Urinary bladder (tissue), 4 donors: ENCODE measurements around the gene TSPAN14. TPM values are rescaled to one million over a fixed set of nuclear protein-coding genes. Genes with fewer than 3 reads are reported as not detected.

ENCODE experiments used
- DNase-seq: peaks from one replicate; pipeline ENCODE4 v3.0.0-alpha.2; 2015; ENCODE audit errors: extremely low spot score
- H3K27ac ChIP-seq: one replicate; pipeline ENCODE4 v1.5.1; 2013; ENCODE audit warnings: low read depth, mild to moderate bottlenecking, moderate library complexity
- H3K36me3 ChIP-seq: one replicate; pipeline ENCODE4 v1.6.1; 2013; ENCODE audit warnings: mild to moderate bottlenecking, moderate library complexity; ENCODE audit not compliant: insufficient read depth
- H3K4me1 ChIP-seq: one replicate; pipeline ENCODE4 v1.6.1; 2013; ENCODE audit warnings: mild to moderate bottlenecking, moderate library complexity; ENCODE audit not compliant: insufficient read depth
- H3K4me3 ChIP-seq: one replicate; pipeline ENCODE4 v1.5.1; 2013; ENCODE audit warnings: low read depth, low read length
- WGBS: extraction: QIAGEN DNeasy Blood & Tissue Kit; methylation state at CpG from one replicate; pipeline ENCODE4 v1.1.7; 2013; 5-methylcytosine and 5-hydroxymethylcytosine counted together
- polyA plus RNA-seq: library from polyadenylated mRNA; stranded (reverse); fragments of 200-250 nt; gene quantifications from one replicate; pipeline ENCODE4 v1.2.3, GENCODE V29; 2013
- total RNA-seq: library from RNA; depleted of rRNA; stranded (reverse); fragments of >200 nt; gene quantifications from one replicate; pipeline ENCODE4 v1.2.3, GENCODE V29; 2014
- donor health status: healthy with polysubstance abuse.
- donor health status: healthy.

The TSPAN14 gene
- total and polyA plus RNA-seq, 2 donors = 26.4 to 65.1 TPM

DNA sequence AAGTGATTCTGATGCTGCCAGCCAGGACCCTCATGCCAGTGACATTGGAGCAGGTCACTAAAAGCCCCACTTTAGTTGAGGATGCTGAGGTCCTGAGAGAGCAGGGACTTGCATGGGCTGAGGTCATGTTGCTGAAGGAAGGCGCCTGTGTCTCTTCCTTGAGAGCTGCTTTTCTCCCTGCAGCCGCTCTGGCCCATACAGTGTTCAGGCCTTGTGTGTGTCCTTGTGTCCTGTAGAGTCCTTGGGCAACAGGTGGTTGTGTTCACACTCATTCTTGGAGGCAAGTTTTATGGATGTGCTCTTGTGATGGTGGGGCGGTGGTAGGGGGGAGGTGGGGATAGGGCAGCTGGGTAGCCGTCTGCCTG is 33.3 kb downstream of the TSPAN14 start:
- Histone ChIP-seq H3K4me1 (no peaks in the 10 kb centered on the region), H3K36me3 (peaks cover 3% of the 10 kb centered on the region), H3K4me3 (no peak overlapping the region), H3K27ac (no peak overlapping the region)
- WGBS = 94% methylated on average over 4 of the region's 4 CpGs
- no peak for DNase-seq

DNA sequence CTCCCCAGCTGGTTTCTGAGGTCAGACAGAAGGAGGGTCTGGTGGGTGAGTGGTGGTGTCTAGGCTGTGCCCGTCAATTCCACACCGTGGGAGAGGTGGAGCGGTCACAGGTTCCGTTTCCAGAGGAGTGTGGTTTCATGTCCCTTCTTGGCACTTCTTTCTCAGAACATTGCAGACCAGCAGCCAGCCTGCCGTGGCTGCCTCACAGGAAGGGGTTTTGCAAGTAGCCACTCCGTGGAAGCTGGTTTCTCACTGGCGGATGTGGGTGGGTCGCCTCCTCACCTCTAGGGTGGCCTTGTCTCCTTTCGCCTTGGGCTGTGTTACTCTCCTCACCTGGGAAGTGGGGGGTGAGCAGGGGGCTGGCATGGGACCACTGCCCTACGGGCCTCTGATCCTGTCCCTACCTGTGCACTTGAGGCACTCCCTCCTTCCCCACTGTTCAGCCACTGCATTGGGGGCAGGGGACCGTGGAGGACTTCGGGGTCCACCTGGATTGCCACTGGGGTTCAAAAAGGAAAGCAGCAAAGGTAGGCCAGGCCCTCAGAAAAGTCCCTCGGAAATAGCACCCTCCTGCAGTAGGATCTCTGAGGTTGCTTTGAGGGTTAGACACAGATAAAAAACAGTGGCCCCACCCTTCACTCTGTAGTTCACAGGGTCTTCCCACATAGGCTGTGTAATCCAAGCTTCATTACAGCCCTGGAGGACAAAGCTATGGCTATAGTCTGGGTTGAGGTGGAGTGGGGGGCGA is 33.9 kb downstream of the TSPAN14 start:
- Histone ChIP-seq H3K4me1 (no peaks in the 10 kb centered on the region), H3K4me3 (no peak overlapping the region), H3K27ac (no peak overlapping the region), H3K36me3 (peaks cover 3% of the 10 kb centered on the region)
- 82% methylated on average over 14 of the region's 14 CpGs for WGBS
- no peak for DNase-seq

DNA sequence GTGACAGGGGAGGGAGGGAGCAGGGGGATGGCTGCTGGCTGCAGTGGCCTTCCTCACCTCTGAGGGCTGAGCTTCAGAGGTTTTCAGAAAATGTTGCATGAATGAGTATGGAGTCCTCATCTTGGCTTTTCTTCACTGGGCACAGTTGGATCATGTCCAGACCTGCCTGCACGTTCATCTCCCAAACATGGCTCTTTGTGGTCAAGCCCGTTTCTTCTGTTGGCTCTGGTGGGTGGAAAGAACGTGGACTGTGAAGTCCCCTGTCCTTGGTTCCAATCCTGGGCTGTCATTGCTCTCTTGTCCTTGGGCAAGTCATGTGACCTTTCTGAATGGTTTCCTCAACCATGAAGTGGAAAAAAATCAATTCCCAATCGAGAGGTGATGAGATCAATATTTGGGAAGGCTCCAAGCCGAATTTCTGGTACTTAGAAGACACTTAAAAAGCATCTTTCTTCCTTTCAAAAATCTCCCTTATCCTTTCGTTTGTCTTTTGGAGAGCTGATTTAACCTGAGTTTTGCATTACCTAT is 34.5 kb downstream of the TSPAN14 start:
- no peak for DNase-seq
- H3K4me1 ChIP-seq = no peaks in the 10 kb centered on the region

DNA sequence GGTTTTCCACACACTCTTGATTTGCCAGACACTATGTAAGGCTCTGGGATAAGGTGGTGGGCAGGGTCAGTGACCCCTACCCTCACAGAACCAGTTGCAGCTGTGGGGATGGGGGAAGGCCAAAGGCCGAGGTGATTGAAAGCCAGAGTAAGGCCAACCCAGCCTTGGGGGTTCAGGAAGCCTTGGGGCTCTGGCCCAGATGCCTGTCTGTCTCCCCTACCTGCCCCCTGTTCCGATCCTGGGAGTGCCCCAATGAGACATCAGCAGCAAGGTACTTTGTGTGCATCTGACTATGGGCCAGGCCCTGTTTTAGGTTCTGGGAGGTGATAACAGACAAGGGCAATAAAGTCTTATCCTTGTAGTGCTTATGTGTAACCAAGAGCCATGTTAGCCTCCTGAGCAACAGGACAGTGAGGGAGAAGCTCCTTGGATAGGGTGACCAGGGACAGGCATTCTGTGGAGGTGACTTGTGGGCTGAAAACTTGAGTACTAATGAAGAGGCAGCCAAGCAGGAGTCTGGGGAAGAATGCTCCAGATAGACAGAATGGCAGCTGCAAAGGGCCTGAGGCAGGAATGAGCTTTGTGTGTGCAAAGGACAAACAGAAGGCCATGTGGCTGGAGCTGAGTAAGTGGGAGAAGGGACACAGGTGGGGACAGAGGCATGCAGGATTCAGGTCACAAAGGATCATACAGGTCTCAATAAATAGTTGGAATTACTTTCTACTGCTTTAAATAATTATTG is 35.4 kb downstream of the TSPAN14 start:
- Histone ChIP-seq H3K4me3 (no peak overlapping the region), H3K4me1 (no peaks in the 10 kb centered on the region), H3K27ac (no peak overlapping the region), H3K36me3 (peaks cover 3% of the 10 kb centered on the region)
- no peak for DNase-seq
- WGBS = 100% methylated on average over 2 of the region's 2 CpGs

More for the DNA sequence above, 34.5 kb downstream of the TSPAN14 start:
- no peak overlapping the region for H3K27ac ChIP-seq
- H3K36me3 ChIP-seq = peaks cover 3% of the 10 kb centered on the region
- H3K4me3 ChIP-seq = no peak overlapping the region
- 82% methylated on average over 6 of the region's 6 CpGs for WGBS

DNA sequence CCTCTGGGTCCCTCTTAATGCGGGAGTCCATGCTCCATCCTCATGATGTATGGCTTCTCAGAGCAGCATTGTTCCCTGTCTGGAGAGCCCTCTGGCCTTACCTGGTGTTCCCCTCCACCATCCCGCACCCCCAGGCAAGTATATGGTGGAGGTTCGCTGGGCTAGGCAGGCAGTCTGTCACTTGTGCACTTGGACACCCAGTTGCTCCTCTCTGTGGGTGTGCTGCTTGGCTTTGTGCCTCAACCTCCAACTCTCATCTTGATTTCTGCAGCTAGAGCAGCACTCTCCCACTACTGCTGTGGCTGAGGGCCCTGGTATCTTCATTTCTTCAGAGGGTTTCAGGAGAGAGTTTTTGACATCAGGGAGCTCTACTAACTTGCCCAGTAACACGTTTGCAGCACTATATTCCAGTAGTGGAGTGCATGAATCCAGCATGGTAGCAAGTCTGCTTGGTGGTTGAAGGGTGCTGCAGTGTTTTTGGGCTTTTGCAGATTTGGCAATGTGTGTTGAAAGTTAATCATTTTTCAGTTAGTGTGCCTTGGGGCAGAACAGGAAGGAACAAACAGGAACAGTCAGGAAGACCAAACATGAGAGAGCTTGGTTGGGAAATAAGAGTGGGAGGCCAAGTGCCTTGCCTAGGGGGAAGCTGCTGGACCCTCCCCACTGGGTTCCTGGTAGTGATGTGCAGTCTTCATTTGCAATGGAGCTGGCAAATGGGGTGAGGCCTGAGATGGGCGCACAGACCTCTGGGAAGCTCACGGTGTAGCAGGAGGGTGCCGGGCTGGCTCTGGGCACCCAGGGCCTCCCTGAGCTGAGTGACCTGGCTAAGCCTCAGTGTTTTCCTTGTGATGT is 37.4 kb downstream of the TSPAN14 start:
- Histone ChIP-seq H3K4me3 (no peak overlapping the region), H3K27ac (no peak overlapping the region), H3K4me1 (no peaks in the 10 kb centered on the region), H3K36me3 (peaks cover 3% of the 10 kb centered on the region)
- no peak for DNase-seq
- WGBS = 90% methylated on average over 7 of the region's 7 CpGs

DNA sequence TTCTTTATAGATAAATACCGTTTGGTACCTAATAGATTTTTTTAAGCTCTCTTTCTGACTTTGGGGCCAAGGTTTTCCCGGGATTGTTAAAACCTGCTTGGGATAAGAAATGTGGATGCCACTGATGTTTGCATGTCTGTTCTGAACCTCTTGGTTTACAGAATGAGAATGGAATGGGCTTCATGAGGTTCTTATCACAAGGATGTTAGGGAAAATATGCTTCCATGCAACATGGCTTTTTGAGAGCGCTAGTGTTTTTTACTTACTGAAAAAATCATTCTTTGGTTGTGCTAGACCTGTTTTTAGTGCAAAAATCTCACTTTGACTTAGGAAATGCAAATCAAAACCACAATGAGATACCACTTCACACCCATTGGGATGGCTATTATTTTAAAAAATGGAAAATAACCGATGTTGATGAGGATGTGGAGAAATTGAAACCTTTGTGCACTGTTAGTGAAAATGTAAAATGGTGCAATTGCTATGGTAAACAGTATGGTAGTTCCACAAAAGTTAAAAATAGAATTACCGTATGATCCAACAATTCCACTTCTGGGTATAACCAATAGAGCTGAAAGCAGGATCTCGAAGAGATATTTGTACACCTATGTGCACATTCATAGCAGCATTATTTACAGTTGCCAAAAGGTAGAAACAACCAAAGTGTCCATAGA is 38.9 kb downstream of the TSPAN14 start:
- WGBS = 57% methylated on average over 6 of the region's 6 CpGs
- no peak overlapping the region for H3K27ac ChIP-seq
- peaks cover 5% of the 10 kb centered on the region for H3K4me1 ChIP-seq
- H3K36me3 ChIP-seq = peaks cover 3% of the 10 kb centered on the region
- H3K4me3 ChIP-seq = no peak overlapping the region
- DNase-seq = no peak

DNA sequence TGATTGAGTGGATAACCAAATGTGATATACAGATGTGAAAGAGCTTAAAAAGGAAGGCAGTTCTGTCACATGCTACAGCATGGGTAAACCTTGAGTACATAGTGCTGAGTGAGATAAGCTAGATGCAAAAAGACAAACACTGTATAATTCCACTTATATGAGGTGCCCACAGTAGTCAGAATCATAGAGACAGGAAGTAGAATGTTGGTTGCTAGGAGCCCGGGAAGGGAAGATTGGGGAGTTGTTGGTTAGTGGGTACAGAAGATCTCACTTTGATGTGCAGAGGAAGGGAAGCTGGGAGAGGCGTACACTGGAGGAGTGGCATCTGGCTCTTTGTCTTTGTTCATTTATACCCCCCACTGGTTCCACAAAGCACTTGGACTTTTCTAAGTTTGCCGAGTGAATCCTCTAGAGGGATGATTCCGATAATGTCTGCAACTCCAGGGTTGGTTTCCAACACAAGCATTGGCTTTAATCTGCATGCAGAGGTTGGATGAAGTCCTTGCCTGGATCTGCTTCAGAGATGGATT is 39.5 kb downstream of the TSPAN14 start:
- Histone ChIP-seq H3K27ac (peak overlapping the region; percentile 44), H3K4me3 (no peak overlapping the region), H3K36me3 (peaks cover 3% of the 10 kb centered on the region), H3K4me1 (peaks cover 8% of the 10 kb centered on the region)
- 14% methylated on average over 4 of the region's 4 CpGs for WGBS
- DNase-seq = no peak

DNA sequence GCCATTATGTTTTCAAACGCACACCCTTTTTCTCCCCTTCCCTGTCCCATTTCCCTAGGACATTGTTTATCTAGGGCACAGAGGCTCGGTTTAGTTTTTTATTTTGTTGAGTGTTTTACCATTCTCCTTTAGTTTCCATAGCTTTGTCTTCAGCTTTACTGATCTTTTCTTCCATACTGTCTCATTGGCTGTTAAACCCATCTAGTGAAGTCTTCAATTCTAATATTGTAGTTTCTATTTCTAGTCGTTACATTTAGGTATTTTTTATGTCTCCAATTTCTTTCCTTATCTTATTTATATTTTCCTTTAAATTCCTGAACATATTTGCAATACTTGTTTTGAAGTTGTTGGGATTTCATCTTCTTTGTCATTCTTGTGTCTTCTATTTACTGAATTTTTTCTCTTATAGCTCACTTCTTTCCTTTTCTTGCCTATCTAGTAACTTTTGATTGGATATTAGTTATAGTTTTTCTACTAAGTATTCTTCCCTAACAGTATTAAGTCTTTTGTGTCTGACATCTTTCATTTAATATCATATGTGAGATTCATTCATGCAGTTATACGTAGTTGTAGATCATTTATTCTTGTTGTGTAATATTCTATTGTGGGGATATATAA is 42.6 kb downstream of the TSPAN14 start:
- no peak overlapping the region for H3K27ac ChIP-seq
- H3K36me3 ChIP-seq = no peaks in the 10 kb centered on the region
- H3K4me1 ChIP-seq = peaks cover 9% of the 10 kb centered on the region
- no peak overlapping the region for H3K4me3 ChIP-seq
- no peak for DNase-seq
- WGBS = 91% methylated on average over 4 of the region's 4 CpGs

DNA sequence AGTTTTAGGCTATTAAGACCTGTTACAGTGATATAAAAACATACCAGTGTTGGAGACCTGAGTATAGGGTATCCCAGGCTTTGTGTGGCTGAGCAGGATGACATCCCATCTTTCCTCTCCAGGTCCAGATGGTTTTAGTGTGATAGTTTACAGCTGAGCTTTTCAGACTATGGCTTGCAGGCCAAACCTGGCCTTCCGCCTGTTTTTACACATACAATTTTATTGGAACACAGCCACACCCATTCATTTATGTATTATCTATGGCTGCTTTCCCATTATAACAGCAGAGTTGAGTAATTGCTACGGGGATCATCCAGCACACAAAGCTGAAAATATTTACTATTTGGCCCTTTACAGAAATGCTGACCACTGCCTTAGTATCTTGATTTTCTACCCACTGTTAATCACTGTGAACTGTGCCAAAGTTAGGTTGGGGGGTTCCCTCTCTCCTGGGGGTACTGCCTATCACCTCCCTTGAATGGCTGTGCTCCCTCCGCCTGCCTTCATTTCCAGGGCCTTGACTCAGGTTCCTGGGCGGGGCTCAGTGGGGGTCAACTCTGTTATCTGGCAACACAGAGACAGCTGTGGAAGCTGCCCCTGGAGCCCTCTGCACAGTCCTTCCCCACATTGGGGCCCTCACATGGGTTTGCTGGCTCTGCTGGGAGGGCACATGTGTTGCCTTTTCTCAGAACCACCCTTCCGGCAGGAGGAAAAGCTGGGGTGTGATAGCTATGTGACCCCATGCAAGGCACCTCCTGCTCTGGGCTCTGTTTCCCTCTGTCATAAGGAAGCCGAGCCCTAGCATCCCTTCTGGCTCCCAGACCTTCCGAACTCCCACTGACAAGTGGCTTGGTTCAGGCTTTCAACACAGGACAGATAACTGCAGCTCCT is 43.3 kb downstream of the TSPAN14 start:
- 48% methylated on average over 7 of the region's 7 CpGs for WGBS
- Histone ChIP-seq H3K4me1 (peaks cover 9% of the 10 kb centered on the region), H3K27ac (peak overlapping the region; percentile 76), H3K4me3 (no peak overlapping the region), H3K36me3 (no peaks in the 10 kb centered on the region)
- no peak for DNase-seq

DNA sequence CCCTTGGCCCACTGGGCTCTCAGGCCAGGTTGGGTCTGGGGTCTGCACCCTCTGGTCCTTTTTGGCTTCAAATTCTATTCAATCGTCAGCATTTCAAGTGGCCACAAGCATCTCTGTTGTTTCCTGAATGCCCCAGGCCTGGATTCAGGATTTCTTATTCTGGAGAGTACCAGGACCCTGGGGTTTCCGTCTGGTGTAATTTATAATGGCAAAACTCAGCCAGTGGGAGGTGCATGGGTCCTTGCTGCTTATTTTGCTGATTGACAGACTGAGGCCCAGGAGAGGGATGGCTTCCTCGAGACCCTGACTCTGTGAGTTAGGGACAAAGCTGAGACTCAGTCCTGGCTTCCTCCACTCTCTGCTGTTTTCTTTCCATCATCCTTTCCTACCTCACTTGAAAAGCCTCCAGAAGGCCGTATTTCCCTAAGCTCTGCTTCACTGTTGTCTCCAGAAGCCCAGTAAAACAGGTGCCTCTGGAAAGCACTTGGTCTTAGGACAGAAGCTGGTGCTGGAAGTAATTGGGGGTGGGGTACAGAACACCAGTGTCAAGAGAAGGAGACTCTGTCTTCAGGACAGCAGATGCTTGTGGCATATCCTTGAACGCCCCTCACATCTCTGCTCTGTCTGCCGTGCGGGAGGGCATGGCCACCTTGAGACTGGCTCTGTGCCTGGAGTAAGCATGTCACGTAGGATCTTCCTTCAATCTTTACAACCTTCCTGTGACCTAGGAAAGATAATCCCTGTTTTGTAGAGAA is 44.1 kb downstream of the TSPAN14 start:
- Histone ChIP-seq H3K27ac (peak overlapping the region; percentile 76), H3K4me1 (peaks cover 9% of the 10 kb centered on the region), H3K4me3 (no peak overlapping the region), H3K36me3 (no peaks in the 10 kb centered on the region)
- no peak for DNase-seq
- 37% methylated on average over 8 of the region's 8 CpGs for WGBS
